CD4-positive, alpha-beta T cell (primary cell): ENCODE measurements around the gene PRRC2B. TPM values are rescaled to one million over a fixed set of nuclear protein-coding genes. Genes with fewer than 3 reads are reported as not detected.
A peak's percentile ranks its signal among the peaks of the same experiment; 100 is the strongest.

Experiments used
- ATAC-seq: fragments of 200-7000 bp; cut with Tn5 transposase; one replicate; pipeline ENCODE4 v1.10.0; 2022; ENCODE audit warnings: mild to moderate bottlenecking; ENCODE audit not compliant: poor library complexity
- CTCF ChIA-PET: fragments of 350-600 bp; sonication (Branson Sonifier 250); formaldehyde crosslinking; loops from one replicate; lab custom pipeline; 2021; ENCODE audit warnings: antibody characterized with exemption, inconsistent platforms; lab: Charles Lee
- POLR2A ChIA-PET: fragments of 350-600 bp; sonication (Branson Sonifier 250); formaldehyde crosslinking; loops from one replicate; lab custom pipeline; 2021; ENCODE audit warnings: antibody characterized with exemption, inconsistent platforms; lab: Charles Lee
- DNase-seq, 14 experiments: peaks; one replicate each; pipeline ENCODE4 v3.0.0-alpha.2; 2013 to 2020; ENCODE audit warnings: mixed read lengths in 2 of 14
- H3K27ac ChIP-seq, 2 donors: one replicate each; pipeline versions ENCODE4 v1.5.1 to v1.7.0; 2013; ENCODE audit warnings: low read length in 2 of 2, low read depth in 1 of 2, mild to moderate bottlenecking in 1 of 2
- H3K27me3 ChIP-seq, 2 experiments: 1 replicate in 1 of 2; 2 replicates in 1 of 2; pipeline versions ENCODE4 v1.6.1 to v1.7.0; 2013; ENCODE audit warnings: low read length in 2 of 2, control low read depth in 1 of 2, mild to moderate bottlenecking in 1 of 2, moderate library complexity in 1 of 2; ENCODE audit not compliant: insufficient read depth in 2 of 2, control insufficient read depth in 1 of 2
- H3K36me3 ChIP-seq: one replicate; pipeline ENCODE4 v1.6.1; 2013; ENCODE audit warnings: low read length, control low read depth; ENCODE audit not compliant: insufficient read depth
- H3K4me1 ChIP-seq: one replicate; pipeline ENCODE4 v1.6.1; 2013; ENCODE audit warnings: low read length, control low read depth; ENCODE audit not compliant: insufficient read depth
- H3K4me3 ChIP-seq: one replicate; pipeline ENCODE4 v1.5.1; 2013; ENCODE audit warnings: mild to moderate bottlenecking, low read length, moderate library complexity
- H3K9me3 ChIP-seq, 2 experiments: 1 replicate in 1 of 2; 2 replicates in 1 of 2; pipeline versions ENCODE4 v1.6.1 to v1.7.0; 2013; ENCODE audit warnings: low read length in 2 of 2, mild to moderate bottlenecking in 2 of 2, control low read depth in 1 of 2, moderate library complexity in 1 of 2; ENCODE audit not compliant: control insufficient read depth in 1 of 2, insufficient read depth in 1 of 2
- H3K27ac Mint-ChIP-seq: one replicate; pipeline ENCODE4 v1.8.0; 2020; ENCODE audit warnings: mixed read lengths
- H3K27me3 Mint-ChIP-seq: one replicate; pipeline ENCODE4 v1.8.0; 2021; ENCODE audit warnings: mixed read lengths
- H3K36me3 Mint-ChIP-seq: one replicate; pipeline ENCODE4 v1.8.0; 2021; ENCODE audit warnings: low read depth, mixed read lengths
- H3K4me1 Mint-ChIP-seq: one replicate; pipeline ENCODE4 v1.8.0; 2021; ENCODE audit warnings: low read depth, mixed read lengths
- H3K4me3 Mint-ChIP-seq: one replicate; pipeline ENCODE4 v1.8.0; 2020; ENCODE audit warnings: mild to moderate bottlenecking, mixed read lengths
- H3K9me3 Mint-ChIP-seq: one replicate; pipeline ENCODE4 v1.8.0; 2020; ENCODE audit warnings: mixed read lengths
- intact Hi-C, 2 experiments: fragments of 100-400 bp; cut with DNase I in 1 of 2; cut with micrococcal nuclease in 1 of 2; formaldehyde crosslinking; loops; one replicate each; pipeline versions ENCODE4 v1.15.1 to v1.9.0; 2023 to 2025; cut with DNase I, micrococcal nuclease
- total RNA-seq, 174 experiments: library from RNA in 2 of 174; stranded (reverse) in 2 of 174; gene quantifications; one replicate each; pipeline ENCODE4 v1.2.3 and lab custom pipeline; 2021 to 2026
- TF ChIP-seq, protein P1 (sequence below): fragments of 200-600 bp; IDR thresholded peaks from one replicate; pipeline ENCODE4 v1.8.0; 2022; ENCODE audit warnings: antibody characterized with exemption, mild to moderate bottlenecking

Gene PRRC2B
- total RNA-seq, 2 experiments from 2014 or later: 256 to 268 TPM

DNA sequence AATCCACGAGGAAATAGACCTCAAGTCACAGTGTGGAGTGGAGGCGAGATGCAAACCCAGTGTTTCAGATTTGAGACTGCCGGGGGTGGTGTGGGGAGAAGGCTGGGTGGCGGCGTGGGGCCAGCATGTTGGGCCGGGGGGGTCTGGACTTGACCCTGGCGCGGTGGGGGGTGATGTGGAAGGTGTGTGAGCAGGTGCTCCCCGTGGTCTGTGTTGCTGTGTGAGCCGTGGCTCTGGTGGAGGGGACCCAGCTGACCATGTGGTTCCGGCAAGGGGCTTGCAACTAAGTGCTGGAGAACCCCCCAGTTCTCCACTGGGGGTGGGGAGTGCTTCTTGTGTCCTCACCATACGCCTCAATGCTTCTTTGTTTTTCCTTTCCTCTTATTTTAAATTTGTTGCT lies 25.8 kb downstream of the PRRC2B start:
- H3K4me3 ChIP-seq: no peak overlapping the region
- H3K27ac ChIP-seq: no peak overlapping the region
- H3K4me1 ChIP-seq: peaks cover 87% of the 10 kb centered on the region
- TF ChIP-seq, protein P1, sequence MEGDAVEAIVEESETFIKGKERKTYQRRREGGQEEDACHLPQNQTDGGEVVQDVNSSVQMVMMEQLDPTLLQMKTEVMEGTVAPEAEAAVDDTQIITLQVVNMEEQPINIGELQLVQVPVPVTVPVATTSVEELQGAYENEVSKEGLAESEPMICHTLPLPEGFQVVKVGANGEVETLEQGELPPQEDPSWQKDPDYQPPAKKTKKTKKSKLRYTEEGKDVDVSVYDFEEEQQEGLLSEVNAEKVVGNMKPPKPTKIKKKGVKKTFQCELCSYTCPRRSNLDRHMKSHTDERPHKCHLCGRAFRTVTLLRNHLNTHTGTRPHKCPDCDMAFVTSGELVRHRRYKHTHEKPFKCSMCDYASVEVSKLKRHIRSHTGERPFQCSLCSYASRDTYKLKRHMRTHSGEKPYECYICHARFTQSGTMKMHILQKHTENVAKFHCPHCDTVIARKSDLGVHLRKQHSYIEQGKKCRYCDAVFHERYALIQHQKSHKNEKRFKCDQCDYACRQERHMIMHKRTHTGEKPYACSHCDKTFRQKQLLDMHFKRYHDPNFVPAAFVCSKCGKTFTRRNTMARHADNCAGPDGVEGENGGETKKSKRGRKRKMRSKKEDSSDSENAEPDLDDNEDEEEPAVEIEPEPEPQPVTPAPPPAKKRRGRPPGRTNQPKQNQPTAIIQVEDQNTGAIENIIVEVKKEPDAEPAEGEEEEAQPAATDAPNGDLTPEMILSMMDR: no peak
- H3K9me3 ChIP-seq: no peaks in the 10 kb centered on the region
- intact Hi-C loops: no loop called here
- ChIA-PET POLR2A (no interaction called here), CTCF (no interaction called here)
- no peaks in the 10 kb centered on the region for H3K9me3 Mint-ChIP-seq
- H3K36me3 Mint-ChIP-seq: peaks cover 55% of the 10 kb centered on the region
- no peaks in the 10 kb centered on the region for H3K27me3 Mint-ChIP-seq
- H3K27me3 ChIP-seq: no peaks in the 10 kb centered on the region
- H3K27ac Mint-ChIP-seq: peak overlapping the region; percentile 70
- DNase-seq: no peak
- H3K4me1 Mint-ChIP-seq: peaks cover 93% of the 10 kb centered on the region
- ATAC-seq: no peak
- H3K4me3 Mint-ChIP-seq: peak overlapping the region; percentile 20
- peaks cover 12% of the 10 kb centered on the region for H3K36me3 ChIP-seq

DNA sequence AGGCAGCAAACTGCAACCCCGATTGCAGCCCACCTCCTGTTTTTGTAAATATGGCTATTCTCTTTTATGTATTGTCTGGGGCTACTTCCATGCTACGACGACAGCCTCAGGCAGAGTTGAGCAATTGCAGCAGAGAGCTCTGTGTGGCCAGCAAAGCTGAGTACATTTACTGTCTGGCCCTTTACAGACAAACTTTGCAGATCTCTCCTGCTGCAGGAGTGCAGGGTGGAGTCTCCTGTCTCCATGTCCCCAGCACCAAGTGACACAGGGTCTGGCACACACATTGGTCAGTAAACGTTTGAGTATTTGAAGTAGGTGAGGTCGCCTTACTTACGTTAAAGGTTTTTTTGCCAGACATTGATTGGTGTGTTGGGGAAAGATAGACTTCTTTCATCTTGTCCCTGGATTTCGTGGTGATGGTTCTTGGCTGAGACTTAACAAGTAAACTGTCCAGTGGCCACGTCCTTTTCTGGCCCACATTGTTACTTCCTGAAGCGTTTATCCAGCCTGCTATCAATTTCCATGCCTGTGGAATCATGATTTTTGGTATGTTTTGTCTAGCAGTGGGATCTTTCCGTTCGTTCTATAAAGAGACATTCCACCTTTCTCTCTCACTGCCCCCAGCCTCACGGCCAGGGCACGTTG lies 27.2 kb downstream of the PRRC2B start:
- ChIA-PET POLR2A (interaction anchor here (0.9 to 1.5 kb wide), 3 partner anchors 8 to 48 kb away, joined by 3 to 7 read pairs (median 3); no protein-coding TSS in a partner anchor), CTCF (no interaction called here)
- Mint-ChIP-seq H3K4me3 (peak overlapping the region; percentile 74), H3K36me3 (peaks cover 49% of the 10 kb centered on the region), H3K4me1 (peaks cover 86% of the 10 kb centered on the region), H3K9me3 (no peaks in the 10 kb centered on the region), H3K27me3 (no peaks in the 10 kb centered on the region), H3K27ac (peak overlapping the region; percentile 70)
- Histone ChIP-seq H3K4me1 (peaks cover 86% of the 10 kb centered on the region), H3K27ac (no peak overlapping the region), H3K4me3 (no peak overlapping the region), H3K9me3 (no peaks in the 10 kb centered on the region), H3K36me3 (peaks cover 14% of the 10 kb centered on the region), H3K27me3 (no peaks in the 10 kb centered on the region)
- TF ChIP-seq, protein P1: no peak
- intact Hi-C loops: no loop called here
- DNase-seq: no peak
- peak; percentile 23 for ATAC-seq

DNA sequence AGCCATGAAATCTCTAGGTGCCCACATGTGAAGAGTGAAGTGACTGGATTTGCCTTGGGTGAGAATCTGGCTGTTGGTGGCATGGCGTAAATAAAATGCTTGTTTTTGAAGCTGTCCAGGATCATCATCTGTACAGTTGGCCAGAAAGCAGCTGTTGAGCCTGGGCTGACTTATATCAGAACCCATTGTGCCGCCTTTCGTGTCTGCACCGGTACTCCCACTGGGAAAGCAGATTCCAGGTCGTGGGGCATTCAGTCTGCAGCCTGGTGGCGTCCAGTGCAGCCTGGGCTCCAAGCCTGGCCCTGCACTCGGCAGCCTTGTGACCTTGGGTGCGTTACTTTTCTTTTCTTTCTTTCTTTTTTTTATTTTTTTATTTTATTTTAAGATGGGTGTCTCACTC lies 27.8 kb downstream of the PRRC2B start:
- Histone ChIP-seq H3K36me3 (peaks cover 14% of the 10 kb centered on the region), H3K9me3 (no peaks in the 10 kb centered on the region), H3K27ac (no peak overlapping the region), H3K4me3 (no peak overlapping the region), H3K4me1 (peaks cover 88% of the 10 kb centered on the region), H3K27me3 (no peaks in the 10 kb centered on the region)
- ChIA-PET CTCF (no interaction called here), POLR2A (no interaction called here)
- Mint-ChIP-seq H3K36me3 (peaks cover 48% of the 10 kb centered on the region), H3K4me3 (peak overlapping the region; percentile 74), H3K9me3 (no peaks in the 10 kb centered on the region), H3K4me1 (peaks cover 85% of the 10 kb centered on the region), H3K27me3 (no peaks in the 10 kb centered on the region), H3K27ac (peak overlapping the region; percentile 70)
- ATAC-seq (no peak), DNase-seq (no peak)
- TF ChIP-seq, protein P1: no peak
- intact Hi-C loops: no loop called here
